GM19324 (cell line): Measurements from ENCODE around the gene PLBD1.

Experiments used
- ATAC-seq: cut with Tn5 transposase; IDR thresholded peaks from one replicate; pipeline ENCODE4 v1.9.1; 2021; ENCODE audit warnings: mild to moderate bottlenecking, moderate library complexity; ENCODE audit not compliant: unreplicated experiment, low FRiP score

Gene PLBD1

GRCh38 chr12:14514154-14514842, 53.4 kb downstream of the PLBD1 start:
- no peak for ATAC-seq

DNA sequence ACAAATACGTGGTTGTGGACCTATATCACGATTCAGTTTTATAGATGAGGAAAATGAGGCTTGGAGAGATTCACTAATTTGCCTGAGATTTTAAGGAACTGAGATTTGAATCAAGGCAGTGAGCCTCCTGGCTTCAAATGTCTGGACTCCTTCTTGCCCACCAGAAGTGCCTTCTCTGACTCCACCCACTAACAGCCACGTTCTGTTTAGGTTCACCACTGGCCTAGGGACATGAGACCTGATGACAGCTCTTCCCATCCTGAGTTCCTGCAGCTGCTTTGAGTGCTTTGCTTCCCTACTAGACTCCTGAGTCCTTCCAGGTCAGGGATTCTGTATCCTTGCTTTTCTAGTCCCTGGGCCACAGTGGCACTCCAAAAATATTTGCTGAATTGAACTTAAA, 57.1 kb downstream of the PLBD1 start:
- ATAC-seq = no peak

GRCh38 chr12:14505626-14506596, 61.8 kb downstream of the PLBD1 start:
- no peak for ATAC-seq

DNA sequence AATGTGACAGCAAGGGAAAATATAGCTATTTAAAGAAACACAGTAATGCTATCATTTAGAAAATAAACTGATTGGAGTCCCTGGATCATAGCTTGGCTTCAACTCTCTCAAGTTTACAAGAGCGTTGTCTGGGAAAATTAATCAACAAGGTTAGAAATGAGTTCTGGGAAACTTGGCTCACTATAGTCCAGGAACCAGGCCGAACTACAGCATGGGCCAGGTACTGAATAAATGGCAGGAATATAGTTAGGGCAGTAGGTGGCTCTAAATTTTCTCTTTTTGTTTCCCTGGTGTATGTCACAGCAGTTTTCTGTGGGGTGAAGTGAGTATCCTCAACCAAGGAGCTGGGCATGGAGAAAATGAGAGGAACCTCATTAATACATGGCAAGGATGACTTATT, 72.4 kb downstream of the PLBD1 start:
- no peak for ATAC-seq

DNA sequence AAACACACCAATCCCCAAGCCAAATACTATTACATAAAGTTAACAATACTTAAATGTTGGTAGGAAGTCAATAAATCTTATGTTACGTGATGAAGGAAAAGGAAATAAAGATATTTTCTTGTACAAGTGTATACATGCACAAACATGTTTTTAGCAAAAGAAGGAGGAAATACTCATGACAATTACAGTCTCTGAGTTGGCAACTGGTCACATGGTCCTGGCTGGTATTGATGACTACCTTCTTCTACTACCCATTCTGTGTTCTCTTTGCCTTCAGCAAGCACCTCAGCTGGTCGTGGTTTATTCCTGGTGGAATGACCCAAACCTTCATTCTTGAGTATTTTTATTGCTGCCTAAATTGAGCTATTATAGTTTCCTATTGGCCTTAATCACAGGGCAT, 84.8 kb downstream of the PLBD1 start:
- no peak for ATAC-seq

- no peak for ATAC-seq
Observed at GRCh38 chr12:14482361-14482760, 85.3 kb downstream of the PLBD1 start.

GRCh38 chr12:14481201-14481600, 86.5 kb downstream of the PLBD1 start:
- ATAC-seq = no peak

DNA sequence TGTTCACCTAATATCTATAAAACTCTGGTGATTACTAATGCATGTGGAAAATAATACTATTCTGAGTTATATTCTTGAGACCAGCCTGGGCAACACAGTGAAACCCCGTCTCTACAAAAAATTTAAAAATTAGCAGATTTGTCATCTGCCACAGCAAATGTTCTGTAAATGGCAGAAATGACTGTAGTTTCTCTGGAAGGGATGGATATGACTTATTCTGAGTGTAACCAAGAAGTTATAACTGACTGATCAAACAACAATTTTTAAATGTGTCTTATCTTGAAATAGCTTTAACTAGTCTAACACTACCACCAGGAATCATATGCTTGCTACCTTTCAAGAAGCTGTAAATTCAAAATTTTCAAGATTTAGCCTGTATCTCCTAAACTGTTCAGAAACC, 88.7 kb downstream of the PLBD1 start:
- ATAC-seq = no peak

GRCh38 chr12:14473707-14474287, 93.9 kb downstream of the PLBD1 start:
- ATAC-seq = no peak

DNA sequence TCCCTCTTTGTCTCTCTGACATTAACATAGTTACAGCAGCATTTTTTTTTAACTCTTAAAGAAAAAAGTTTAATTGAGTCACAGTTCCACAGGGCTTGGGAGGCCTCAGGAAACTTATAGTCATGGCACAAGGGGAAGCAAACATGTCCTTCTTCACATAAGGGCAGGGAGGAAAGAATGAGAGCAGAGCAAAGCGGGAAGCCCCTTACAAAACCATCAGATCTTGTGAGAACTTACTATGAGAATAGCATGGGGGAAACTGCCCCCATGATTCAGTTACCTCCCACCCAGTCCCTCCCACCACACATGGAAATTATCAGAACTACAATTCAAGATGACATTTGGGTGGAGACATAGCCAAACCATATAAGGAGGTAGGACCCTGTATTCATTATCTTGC, 96.2 kb downstream of the PLBD1 start:
- no peak for ATAC-seq

DNA sequence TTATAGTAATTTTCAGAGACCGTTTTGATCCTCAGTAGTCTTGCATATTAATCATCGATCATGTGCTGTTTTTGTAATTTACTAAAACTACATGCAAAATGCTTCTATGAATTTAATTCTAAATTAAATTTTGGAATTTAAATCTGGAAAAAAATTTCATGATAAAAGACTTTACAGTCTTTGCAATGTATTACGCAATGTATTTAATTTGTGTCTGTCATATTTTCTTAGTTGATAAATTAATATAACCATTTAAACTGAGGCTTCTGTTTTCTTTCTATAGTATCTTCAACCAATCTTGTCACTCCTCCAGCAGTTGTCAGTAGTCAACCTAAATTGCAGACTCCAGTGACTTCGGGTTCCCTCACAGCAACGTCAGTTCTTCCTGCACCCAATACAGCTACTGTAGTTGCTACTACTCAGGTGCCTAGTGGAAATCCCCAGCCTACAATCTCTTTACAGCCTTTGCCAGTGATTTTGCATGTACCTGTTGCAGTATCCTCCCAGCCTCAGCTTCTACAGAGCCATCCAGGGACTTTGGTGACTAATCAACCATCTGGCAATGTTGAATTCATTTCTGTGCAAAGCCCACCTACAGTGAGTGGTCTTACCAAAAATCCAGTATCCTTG, 107.4 kb downstream of the PLBD1 start:
- no peak for ATAC-seq

DNA sequence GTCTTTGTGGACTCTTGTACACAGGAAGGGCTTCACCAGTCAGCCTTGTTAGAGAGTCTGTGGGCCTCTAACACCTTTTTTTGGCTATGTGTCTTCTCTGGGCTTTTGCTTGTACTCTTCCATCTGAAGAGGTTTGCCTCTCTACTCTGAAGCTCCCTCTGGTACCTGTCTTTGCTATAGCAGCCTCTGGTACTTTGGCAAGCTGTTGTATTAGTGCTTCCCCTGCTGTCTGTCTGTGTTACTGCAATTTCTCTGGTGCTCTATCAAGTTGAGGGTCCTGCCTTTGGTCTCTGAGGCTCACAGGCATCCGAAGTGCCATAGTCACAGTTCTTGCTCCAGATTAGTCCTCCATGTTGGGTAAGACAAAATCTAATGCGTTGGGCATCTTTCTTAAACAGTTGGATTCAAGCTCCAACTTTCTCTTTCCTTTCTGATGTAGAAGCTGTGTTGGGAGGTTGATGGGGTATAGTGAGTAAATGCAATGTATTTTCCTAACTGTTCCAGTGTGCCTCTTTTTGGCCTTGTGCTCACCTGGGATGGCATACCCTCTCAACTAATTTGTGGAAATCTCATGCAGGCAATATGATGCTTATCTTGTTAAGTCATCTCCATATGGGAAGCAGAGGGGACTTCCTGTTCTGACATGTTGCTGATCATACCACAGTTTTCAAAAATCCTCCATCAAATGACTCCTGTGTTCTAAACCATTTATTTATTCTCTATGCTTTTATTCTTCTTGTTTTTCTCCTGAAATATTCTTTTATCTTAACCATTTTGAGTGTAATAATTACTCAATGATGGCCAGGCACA, 113.4 kb downstream of the PLBD1 start:
- peak; percentile 77 for ATAC-seq
